Immature natural killer cell (primary cell): ENCODE data around the gene SLC26A11. TPM values are rescaled to one million over a fixed set of nuclear protein-coding genes. Genes with fewer than 3 reads are reported as not detected.
"Not testable (repeated sequence)": the region's sequence is repeated elsewhere in the genome, so short reads cannot be mapped to it uniquely, and the experiment has no call there.

ENCODE experiments used
- DNase-seq, 3 donors: peaks; one replicate each; pipeline ENCODE4 v3.0.0; 2022; ENCODE audit warnings: mixed read lengths in 1 of 3
- H3K27ac Mint-ChIP-seq, 6 donors: one replicate each; pipeline ENCODE4 v1.8.0; 2020; ENCODE audit warnings: mixed read lengths in 6 of 6, mild to moderate bottlenecking in 5 of 6, inconsistent platforms in 4 of 6, moderate library complexity in 3 of 6
- H3K27me3 Mint-ChIP-seq, 3 donors: one replicate each; pipeline ENCODE4 v1.8.0; 2020 to 2021; ENCODE audit warnings: low read depth in 3 of 3, mild to moderate bottlenecking in 3 of 3, mixed read lengths in 3 of 3, moderate library complexity in 3 of 3, inconsistent platforms in 1 of 3
- H3K36me3 Mint-ChIP-seq, 3 donors: one replicate each; pipeline ENCODE4 v1.8.0; 2020; ENCODE audit warnings: mixed read lengths in 3 of 3, inconsistent platforms in 2 of 3, mild to moderate bottlenecking in 2 of 3
- H3K4me1 Mint-ChIP-seq, 2 donors: one replicate each; pipeline ENCODE4 v1.8.0; 2020; ENCODE audit warnings: inconsistent platforms in 2 of 2, mild to moderate bottlenecking in 2 of 2, mixed read lengths in 2 of 2, moderate library complexity in 1 of 2
- H3K4me3 Mint-ChIP-seq, 5 donors: one replicate each; pipeline ENCODE4 v1.8.0; 2020; ENCODE audit warnings: mild to moderate bottlenecking in 5 of 5, mixed read lengths in 5 of 5, inconsistent platforms in 3 of 5, moderate library complexity in 3 of 5
- H3K9me3 Mint-ChIP-seq, 6 donors: one replicate each; pipeline ENCODE4 v1.8.0; 2020; ENCODE audit warnings: mild to moderate bottlenecking in 6 of 6, mixed read lengths in 6 of 6, inconsistent platforms in 4 of 6, moderate library complexity in 3 of 6
- polyA plus RNA-seq, 3 donors: library from polyadenylated mRNA; unstranded; fragments of 300-500 nt; fragmentation: Illumina TruSeq; gene quantifications; one replicate each; pipeline ENCODE4 v1.2.3, GENCODE V29; 2021

Gene SLC26A11
- polyA plus RNA-seq, 3 donors from 2014 or later: 1.6 to 3.6 (median 3.3) TPM

DNA sequence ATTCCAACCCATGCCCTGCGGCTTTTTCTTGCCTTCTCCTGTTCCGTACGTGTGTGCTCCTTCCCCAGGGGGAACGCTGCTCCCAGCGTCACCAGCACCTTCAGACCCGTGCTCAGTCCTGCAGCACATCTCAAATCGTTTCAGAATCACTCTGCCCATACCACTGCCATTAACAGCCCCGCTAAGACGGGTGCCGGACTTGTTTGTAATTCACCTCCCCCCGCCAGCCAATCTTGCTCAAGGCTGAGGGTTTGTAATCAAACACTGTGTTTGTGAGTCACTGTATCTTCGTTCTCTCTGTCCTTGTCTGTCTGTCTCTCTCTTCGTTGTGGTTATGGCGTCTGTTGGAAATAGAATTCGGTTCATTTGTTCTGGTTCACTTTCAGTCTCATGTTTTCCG is 33.1 kb upstream of the SLC26A11 start:
- H3K4me3 Mint-ChIP-seq: no peak overlapping the region
- no peak for DNase-seq
- no peaks in the 10 kb centered on the region for H3K36me3 Mint-ChIP-seq

GRCh38 chr17:80187515-80187941 is 32.7 kb upstream of the SLC26A11 start:
- H3K4me3 Mint-ChIP-seq: no peak overlapping the region
- no peak for DNase-seq
- H3K27me3 Mint-ChIP-seq: peaks cover 0 to 5% (median 4%) of the 10 kb centered on the region in 3 donors
- no peaks in the 10 kb centered on the region for H3K36me3 Mint-ChIP-seq
- no peaks in the 10 kb centered on the region for H3K4me1 Mint-ChIP-seq
- H3K9me3 Mint-ChIP-seq: no peaks in the 10 kb centered on the region
- peak overlapping the region in 1 of 6 donors; percentile 14 for H3K27ac Mint-ChIP-seq

More for the DNA sequence above, 33.1 kb upstream of the SLC26A11 start:
- Mint-ChIP-seq H3K27ac (peak overlapping the region in 1 of 6 donors; percentile 14), H3K4me1 (no peaks in the 10 kb centered on the region), H3K9me3 (no peaks in the 10 kb centered on the region), H3K27me3 (peaks cover 0 to 5% (median 4%) of the 10 kb centered on the region in 3 donors)

GRCh38 chr17:80189611-80190010 is 30.6 kb upstream of the SLC26A11 start:
- Mint-ChIP-seq H3K4me3 (no peak overlapping the region), H3K27ac (no peak overlapping the region), H3K4me1 (no peaks in the 10 kb centered on the region), H3K36me3 (no peaks in the 10 kb centered on the region), H3K27me3 (peaks cover 0 to 6% (median 6%) of the 10 kb centered on the region in 3 donors), H3K9me3 (no peaks in the 10 kb centered on the region)
- DNase-seq: no peak

GRCh38 chr17:80190716-80191115 is 29.5 kb upstream of the SLC26A11 start:
- no peaks in the 10 kb centered on the region for H3K36me3 Mint-ChIP-seq
- H3K9me3 Mint-ChIP-seq: no peaks in the 10 kb centered on the region
- DNase-seq: no peak
- H3K4me3 Mint-ChIP-seq: no peak overlapping the region
- H3K4me1 Mint-ChIP-seq: no peaks in the 10 kb centered on the region
- H3K27ac Mint-ChIP-seq: no peak overlapping the region
- H3K27me3 Mint-ChIP-seq: peaks cover 0 to 6% (median 3%) of the 10 kb centered on the region in 3 donors

GRCh38 chr17:80191192-80191591 is 29.0 kb upstream of the SLC26A11 start:
- H3K4me3 Mint-ChIP-seq: no peak overlapping the region
- H3K36me3 Mint-ChIP-seq: no peaks in the 10 kb centered on the region
- H3K27ac Mint-ChIP-seq: no peak overlapping the region
- peaks cover 0 to 6% (median 2%) of the 10 kb centered on the region in 3 donors for H3K27me3 Mint-ChIP-seq
- H3K9me3 Mint-ChIP-seq: no peaks in the 10 kb centered on the region
- H3K4me1 Mint-ChIP-seq: no peaks in the 10 kb centered on the region
- no peak for DNase-seq

DNA sequence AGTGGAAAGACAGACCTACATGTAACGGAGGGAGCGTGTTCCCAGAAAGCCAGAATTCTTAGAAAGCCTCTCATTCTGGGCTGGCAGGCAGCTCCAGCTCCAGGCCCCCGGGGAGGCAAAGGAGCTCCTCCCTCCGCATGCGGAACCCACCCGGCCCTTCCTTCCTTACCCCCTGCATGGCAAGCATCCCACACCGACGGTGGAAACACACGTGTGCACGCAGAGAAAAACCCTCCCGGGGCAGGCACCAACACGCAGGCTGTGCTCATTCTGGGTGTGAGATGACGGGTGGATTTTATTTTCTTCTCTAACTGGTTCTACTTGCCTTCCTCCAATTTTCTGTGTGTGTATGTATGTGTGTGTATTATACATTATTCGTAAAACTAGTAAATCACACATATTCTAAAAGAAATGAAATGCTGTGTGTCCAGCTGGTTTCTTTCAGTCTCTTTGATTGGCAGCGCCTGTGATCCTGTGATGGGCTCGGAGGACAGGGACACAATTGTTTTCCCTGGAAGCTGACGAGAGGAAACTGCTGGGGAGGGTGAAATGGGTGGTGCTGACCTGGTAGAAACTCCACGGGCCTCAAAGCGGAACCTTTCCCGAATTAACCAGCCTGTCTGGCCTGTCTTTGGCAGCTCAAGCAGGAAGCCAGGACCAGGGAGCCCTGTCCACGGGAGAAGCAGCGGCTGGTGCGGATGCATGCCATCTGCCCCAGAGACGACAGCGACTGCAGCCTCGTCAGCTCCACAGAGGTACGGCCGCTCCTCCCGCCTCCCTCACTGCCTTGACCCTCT is 28.2 kb upstream of the SLC26A11 start:
- peaks cover 0 to 6% (median 5%) of the 10 kb centered on the region in 3 donors for H3K27me3 Mint-ChIP-seq
- H3K9me3 Mint-ChIP-seq: no peaks in the 10 kb centered on the region
- no peak for DNase-seq
- H3K4me3 Mint-ChIP-seq: no peak overlapping the region
- no peaks in the 10 kb centered on the region for H3K4me1 Mint-ChIP-seq
- no peaks in the 10 kb centered on the region for H3K36me3 Mint-ChIP-seq
- no peak overlapping the region for H3K27ac Mint-ChIP-seq

DNA sequence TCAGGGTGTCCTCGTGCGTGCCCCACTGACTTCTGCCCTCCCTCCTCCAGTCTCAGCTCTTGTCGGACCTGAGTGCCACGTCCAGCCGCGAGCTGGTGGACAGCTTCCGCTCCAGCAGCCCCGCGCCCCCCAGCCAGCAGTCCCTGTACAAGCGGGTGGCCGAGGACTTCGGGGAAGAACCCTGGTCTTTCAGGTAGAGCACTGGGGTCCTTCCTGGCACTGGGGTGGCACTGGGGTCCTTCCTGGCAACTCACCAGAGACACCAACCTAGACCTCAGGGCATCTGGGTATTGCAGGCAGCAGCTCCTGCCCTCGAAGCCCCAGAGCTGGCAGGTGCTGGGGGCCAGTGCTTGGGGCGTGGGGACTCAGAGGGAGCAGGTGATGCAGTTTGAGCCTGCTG is 25.1 kb upstream of the SLC26A11 start:
- Mint-ChIP-seq H3K4me3 (no peak overlapping the region), H3K9me3 (no peaks in the 10 kb centered on the region), H3K27ac (no peak overlapping the region), H3K27me3 (peaks cover 0 to 7% (median 5%) of the 10 kb centered on the region in 3 donors), H3K36me3 (no peaks in the 10 kb centered on the region), H3K4me1 (no peaks in the 10 kb centered on the region)
- DNase-seq: no peak

- Mint-ChIP-seq H3K4me1 (no peaks in the 10 kb centered on the region), H3K36me3 (no peaks in the 10 kb centered on the region), H3K4me3 (no peak overlapping the region), H3K9me3 (no peaks in the 10 kb centered on the region), H3K27ac (no peak overlapping the region), H3K27me3 (peaks cover 0 to 7% (median 5%) of the 10 kb centered on the region in 3 donors)
- DNase-seq: peak; percentile 54 to 64 (median 57)
These were observed 24.3 kb upstream of the SLC26A11 start for GRCh38 chr17:80195671-80196529.

- no peak overlapping the region for H3K27ac Mint-ChIP-seq
- H3K36me3 Mint-ChIP-seq: no peaks in the 10 kb centered on the region
- H3K9me3 Mint-ChIP-seq: no peaks in the 10 kb centered on the region
- no peaks in the 10 kb centered on the region for H3K4me1 Mint-ChIP-seq
- H3K27me3 Mint-ChIP-seq: peaks cover 0 to 7% (median 2%) of the 10 kb centered on the region in 3 donors
- DNase-seq: no peak
- H3K4me3 Mint-ChIP-seq: no peak overlapping the region
These were observed 23.6 kb upstream of the SLC26A11 start for GRCh38 chr17:80196652-80197051.

GRCh38 chr17:80198144-80198661 is 22.0 kb upstream of the SLC26A11 start:
- no peaks in the 10 kb centered on the region for H3K4me1 Mint-ChIP-seq
- no peak overlapping the region for H3K4me3 Mint-ChIP-seq

GRCh38 chr17:80199295-80199694 is 20.9 kb upstream of the SLC26A11 start:
- H3K4me1 Mint-ChIP-seq, H3K9me3 Mint-ChIP-seq, H3K27me3 Mint-ChIP-seq, DNase-seq, H3K4me3 Mint-ChIP-seq, H3K27ac Mint-ChIP-seq, H3K36me3 Mint-ChIP-seq: not testable (repeated sequence)

More at GRCh38 chr17:80198144-80198661, 22.0 kb upstream of the SLC26A11 start:
- H3K27ac Mint-ChIP-seq: no peak overlapping the region
- peaks cover 0 to 7% (median 2%) of the 10 kb centered on the region in 3 donors for H3K27me3 Mint-ChIP-seq
- H3K9me3 Mint-ChIP-seq: no peaks in the 10 kb centered on the region
- DNase-seq: no peak
- H3K36me3 Mint-ChIP-seq: no peaks in the 10 kb centered on the region

DNA sequence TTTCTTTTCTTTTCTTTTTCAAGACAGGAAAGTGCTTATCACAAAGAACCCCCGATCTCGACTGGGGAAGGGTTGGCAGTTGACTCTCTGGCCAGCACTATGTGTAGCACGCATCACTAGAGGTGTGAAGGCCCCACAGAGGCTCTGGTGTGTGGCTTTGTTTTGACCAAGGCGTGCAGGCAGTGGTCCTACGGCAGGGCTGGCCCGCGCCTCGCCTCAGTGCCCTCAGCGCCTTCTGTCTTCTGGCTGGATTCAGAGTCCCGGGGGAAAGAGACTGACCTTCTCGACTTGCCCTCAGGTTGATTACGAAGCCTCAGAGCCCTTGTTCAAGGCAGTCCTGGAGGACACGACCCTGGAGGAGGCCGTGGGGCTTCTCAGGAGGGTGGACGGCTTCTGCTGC is 18.8 kb upstream of the SLC26A11 start:
- no peak overlapping the region for H3K4me3 Mint-ChIP-seq
- DNase-seq: no peak
- H3K4me1 Mint-ChIP-seq: no peaks in the 10 kb centered on the region
- no peak overlapping the region for H3K27ac Mint-ChIP-seq
- H3K9me3 Mint-ChIP-seq: no peaks in the 10 kb centered on the region
- H3K36me3 Mint-ChIP-seq: no peaks in the 10 kb centered on the region
- H3K27me3 Mint-ChIP-seq: peaks cover 0 to 4% (median 2%) of the 10 kb centered on the region in 3 donors

- Mint-ChIP-seq H3K27me3 (peaks cover 0 to 3% (median 2%) of the 10 kb centered on the region in 3 donors), H3K27ac (no peak overlapping the region), H3K9me3 (no peaks in the 10 kb centered on the region), H3K4me1 (no peaks in the 10 kb centered on the region), H3K4me3 (no peak overlapping the region), H3K36me3 (no peaks in the 10 kb centered on the region)
- DNase-seq: no peak
These were observed 18.0 kb upstream of the SLC26A11 start for GRCh38 chr17:80202197-80202596.

DNA sequence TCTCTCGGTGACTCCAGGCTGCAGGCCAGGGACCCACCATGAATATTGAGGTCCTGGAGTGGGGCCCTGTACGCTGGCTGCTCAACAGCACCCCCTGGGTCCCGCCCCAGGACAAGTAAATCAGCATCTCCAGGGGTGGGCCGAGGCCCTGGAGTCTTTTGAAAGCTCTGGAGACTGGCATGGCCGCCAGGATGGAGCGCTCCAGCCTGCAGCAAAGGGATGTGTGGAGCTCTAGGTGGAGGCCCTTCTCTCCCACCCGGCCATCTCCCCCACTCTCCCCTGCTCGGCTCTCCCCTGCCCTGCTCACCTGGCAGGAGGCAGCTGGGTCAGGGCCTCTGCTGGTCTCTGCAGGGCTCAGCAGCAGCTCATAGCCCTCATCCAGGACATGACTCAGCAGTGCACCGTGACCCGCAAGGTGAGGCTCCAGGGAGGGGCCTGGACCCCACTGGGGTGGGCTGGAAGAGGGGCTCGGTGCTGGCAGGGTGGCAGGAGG is 16.7 kb upstream of the SLC26A11 start:
- peaks cover 0 to 3% (median 0%) of the 10 kb centered on the region in 3 donors for H3K27me3 Mint-ChIP-seq
- no peak overlapping the region for H3K4me3 Mint-ChIP-seq
- H3K27ac Mint-ChIP-seq: no peak overlapping the region
- H3K4me1 Mint-ChIP-seq: no peaks in the 10 kb centered on the region
- H3K36me3 Mint-ChIP-seq: no peaks in the 10 kb centered on the region
- no peaks in the 10 kb centered on the region for H3K9me3 Mint-ChIP-seq
- no peak for DNase-seq
